GF-D8 (cell line): Measurements from ENCODE around the gene NETO2.
"Not testable (repeated sequence)": the region's sequence is repeated elsewhere in the genome, so short reads cannot be mapped to it uniquely, and the experiment has no call there.

ENCODE experiments used
- DNase-seq: peaks from one replicate; lab custom pipeline; 2025; lab: John Stamatoyannopoulos, UW

NETO2 gene

DNA sequence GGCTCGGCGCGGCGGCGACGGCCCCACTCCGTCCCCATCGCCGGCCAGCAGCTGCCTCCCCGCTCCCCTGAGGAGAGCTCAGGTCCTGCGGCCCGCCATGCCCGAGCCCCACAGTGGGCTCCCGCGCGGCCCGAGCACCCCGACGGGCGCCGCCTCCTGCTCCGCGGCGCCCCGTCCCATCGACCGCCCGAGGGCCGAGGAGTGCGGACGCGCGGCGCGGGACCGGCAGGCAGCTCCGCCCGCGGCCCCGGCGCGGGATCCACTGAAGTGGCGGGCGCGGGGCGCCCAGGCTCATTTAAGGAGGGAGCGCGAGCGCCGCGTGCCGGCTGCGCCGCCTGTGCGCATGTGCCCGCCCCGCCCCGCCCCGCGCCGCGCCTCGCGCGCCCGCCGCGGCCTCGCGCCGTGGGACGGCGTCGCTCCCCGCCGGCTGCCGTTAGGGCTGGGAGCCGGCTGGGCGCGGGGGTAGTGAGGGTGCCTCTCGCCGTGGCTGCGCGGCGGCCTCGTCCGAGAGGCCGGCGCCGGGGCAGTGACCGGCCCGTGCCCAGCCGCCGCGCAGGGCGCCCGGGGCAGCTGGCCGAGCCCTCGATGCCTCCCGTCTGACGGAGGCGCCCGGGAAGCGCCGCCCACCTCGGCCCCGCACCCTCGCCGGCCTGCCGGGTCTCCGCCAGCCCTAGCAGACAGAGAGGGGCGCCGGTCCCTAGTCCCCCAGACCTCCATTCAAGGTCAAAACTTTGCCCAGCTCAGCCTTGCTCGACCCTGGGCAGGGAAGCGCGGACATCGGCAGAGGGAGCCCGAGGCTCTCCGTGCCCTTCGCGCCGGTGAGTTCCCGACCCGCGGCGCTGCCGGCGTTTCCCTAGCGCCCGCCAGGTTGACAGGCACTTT, at the start of gene NETO2:
NETO2 (minus strand) TSS at position 269 of the 882 bp plus-strand sequence. CDS start 333 bp downstream, outside the sequence.
- no peak for DNase-seq

DNA sequence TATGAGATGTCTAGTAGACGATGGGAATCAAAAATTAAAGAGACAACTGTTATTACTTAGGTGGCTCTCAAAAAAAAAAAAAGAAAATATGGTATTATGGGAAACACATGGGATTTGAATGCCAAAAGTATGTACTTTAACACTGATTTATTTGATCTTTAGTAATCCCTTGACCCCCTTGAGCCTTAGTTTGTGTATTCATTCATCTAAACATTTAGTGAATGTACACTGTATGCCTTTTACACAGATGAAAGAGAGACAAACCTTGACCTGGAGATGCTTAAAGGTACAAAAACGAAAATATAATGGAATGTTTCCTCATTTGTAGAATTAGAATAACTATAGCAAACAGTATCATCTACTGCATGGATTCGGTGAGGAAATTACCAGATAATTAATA, 38.6 kb upstream of the NETO2 start:
- no peak for DNase-seq

DNA sequence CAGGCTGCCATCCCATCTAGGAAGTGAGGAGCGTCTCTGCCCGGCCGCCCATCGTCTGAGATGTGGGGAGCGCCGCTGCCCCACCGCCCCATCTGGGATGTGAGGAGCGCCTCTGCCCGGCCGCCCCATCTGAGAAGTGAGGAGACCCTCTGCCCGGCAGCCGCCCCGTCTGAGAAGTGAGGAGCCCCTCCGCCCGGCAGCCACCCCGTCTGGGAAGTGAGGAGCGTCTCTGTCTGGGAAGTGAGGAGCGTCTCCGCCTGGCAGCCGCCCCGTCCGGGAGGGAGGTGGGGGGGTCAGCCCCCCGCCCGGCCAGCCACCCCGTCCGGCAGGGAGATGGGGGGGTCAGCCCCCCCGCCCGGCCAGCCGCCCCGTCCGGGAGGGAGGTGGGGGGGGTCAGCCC, 37.3 kb upstream of the NETO2 start:
- not testable (repeated sequence) for DNase-seq

DNA sequence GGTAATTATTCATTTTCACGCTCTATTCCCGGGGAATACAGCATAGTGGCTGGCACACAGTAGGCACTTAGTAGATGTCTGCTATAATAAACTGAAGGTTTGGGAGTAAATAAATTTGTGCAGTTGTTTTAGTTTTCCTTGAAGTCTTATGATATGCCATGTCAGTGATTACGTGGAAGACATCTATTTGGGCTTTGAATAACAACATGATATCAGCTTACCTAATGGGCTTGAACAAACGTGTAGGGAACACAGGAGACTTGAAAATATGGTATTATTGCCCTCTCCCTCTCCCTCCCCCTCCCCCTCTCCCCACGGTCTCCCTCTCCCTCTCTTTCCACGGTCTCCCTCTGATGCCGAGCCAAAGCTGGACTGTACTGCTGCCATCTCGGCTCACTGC, 36.3 kb upstream of the NETO2 start:
- DNase-seq, result no peak

DNA sequence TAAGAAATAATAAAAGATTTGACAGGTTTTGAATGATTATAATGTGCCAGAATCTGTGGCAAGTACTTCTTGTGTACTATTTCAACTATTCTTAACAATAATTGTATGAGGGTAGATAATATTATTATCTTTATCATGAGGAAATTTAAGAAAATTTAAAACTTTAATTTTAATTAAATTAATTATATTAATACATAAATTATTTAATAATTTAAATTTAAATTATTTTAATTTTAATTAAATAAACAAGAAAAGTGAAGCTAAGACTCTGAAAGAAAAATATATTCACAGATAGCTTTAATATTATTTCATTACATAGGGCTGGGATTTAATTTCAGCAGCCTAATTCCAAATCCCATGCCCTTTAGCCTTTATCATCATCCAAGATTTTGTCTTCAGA, 31.4 kb upstream of the NETO2 start:
- no peak for DNase-seq

GRCh38 chr16:47162670-47163420, 19.1 kb upstream of the NETO2 start:
- no peak for DNase-seq

- no peak for DNase-seq
Observed at GRCh38 chr16:47161464-47161863, 17.7 kb upstream of the NETO2 start.

GRCh38 chr16:47160422-47160821, 16.7 kb upstream of the NETO2 start:
- DNase-seq, result no peak

DNA sequence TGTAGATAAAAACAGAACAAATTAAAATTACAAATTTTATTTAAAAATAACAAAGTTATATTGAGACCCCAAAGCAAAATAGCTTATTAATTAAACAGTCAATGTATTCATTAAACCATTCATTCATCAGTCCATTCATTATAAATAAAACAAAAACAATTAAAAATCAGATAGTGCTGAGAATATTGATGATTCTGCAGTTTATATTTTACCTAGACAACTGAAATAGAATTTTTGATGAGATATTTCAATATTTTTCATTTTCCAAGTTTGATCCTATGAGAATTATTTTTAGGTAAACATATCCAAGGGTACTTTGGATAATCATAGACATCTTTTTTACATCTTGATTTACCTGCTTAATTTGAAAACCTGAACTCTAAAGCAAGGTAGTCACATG, 15.2 kb upstream of the NETO2 start:
- DNase-seq, result no peak

DNA sequence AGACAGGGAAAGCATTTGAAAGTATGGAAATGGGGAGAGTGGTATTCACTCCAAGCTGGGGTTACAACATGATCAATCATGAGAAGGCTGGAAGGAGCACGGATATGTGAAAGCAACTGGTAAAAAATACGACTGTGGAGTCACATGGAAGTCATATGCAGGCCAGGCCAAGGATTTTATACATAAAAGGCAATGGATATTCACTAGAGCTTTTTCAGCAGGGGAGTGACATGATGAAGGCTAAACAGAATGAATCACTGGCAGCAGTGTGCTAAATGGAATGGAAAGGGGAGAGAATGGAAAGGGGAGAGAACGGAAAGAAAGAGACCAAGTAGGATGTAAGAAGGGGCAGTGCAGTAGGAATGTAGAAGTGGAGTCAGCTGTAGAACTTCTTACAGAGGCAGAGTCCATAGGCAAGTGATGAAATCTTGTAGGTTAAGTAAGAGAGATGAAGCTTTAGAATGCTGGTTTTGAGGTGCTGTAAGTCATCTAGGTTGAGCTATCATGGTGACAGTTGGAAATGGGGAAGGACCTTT, 13.0 kb upstream of the NETO2 start:
- no peak for DNase-seq

DNA sequence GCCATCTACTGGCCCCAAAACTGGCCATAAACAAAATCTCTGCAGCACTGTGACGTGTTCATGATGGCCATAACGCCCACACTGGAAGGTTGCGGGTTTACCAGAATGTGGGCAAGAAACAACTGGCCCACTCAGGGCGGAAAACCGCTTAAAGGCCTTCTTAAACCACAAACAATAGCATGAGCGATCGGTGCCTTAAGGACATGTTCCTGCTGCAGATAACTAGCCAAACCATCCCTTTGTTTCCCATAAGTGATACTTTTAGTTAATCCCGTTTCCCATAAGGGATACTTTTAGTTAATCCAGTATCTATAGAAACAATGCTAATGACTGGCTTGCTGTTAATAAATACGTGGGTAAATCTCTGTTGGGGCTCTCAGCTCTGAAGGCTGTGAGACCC, 8.8 kb upstream of the NETO2 start:
- DNase-seq, result not testable (repeated sequence)

- no peak for DNase-seq
Observed at GRCh38 chr16:47150067-47150466, 6.3 kb upstream of the NETO2 start.

GRCh38 chr16:47144559-47144877, 773 bp upstream of the NETO2 start:
- DNase-seq, result no peak

DNA sequence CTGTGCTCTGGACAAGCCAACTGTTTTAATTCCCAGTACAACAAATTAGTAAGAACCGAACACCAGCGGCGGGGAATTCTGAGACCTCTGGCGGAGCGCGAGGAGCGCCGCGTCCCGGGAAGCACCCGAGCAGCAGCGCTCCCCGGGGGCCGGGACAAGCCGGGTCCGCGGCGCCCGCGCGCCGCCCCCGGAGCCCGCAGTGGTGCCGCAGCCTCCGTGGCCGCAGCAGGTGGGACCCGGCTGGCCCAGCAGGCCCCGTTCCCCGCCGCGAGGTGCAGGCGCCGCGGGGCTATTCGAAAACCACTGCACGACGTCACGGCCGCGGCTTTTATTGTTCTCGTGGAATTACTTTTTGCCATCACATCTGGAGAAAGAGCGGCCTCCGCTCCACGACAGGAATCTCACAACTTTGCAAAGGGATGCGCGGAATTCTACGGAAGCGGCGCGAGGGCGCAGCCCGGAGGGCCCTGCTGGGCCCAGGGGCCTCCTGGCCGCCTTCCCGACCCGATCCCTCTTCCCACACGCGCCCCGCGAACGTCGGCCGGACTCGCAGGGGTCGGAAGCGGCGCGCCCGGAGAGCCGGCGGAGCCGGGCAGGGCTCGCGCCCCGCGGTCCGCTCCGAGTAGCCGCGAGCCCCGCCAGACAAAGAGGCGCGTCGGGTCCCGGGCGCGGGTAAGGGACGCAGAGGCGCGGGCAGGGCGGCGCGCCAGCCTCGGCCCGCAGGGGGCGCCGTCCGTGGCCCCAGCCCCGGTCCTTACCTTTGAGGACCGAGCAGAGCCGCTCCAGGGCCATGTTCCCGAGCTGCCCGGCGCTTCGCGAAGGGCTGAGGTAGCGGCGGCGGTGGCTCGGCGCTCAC, 696 bp downstream of the NETO2 start:
- DNase-seq, result peak; percentile 35

GRCh38 chr16:47142486-47142820, 1.3 kb downstream of the NETO2 start:
- peak; percentile 64 for DNase-seq

DNA sequence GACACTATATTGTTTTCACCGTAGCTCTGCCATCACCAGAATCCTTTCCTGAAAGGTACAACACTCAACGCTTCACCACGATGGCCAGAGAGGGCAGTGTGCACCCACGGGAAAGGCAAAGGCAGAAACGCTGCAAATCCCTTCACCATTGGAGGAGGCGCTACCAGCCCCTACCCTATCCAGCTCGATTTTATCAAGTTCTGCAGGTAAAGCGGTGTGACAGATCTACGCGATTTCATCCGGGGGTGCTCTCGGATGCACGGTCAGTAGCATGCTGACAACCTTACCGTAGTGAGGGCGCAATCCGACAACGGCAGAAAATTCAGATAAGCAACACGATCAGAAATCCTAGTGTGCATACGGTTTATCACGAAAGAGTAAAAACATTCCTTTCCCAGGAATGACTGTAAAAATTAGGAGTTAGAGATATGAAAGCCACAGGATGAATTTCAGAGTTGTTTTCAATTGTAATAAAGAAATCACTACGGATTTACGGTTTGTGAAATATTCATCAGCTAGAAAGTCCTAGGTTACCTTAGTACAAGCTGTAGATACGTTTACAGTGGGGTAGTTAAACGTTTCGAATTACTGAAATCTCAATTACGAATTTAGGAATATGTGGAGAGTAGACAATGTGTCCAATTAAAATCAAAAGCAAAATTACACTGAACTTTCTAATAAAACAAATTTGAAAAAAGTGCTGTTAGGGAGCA, 1.8 kb downstream of the NETO2 start:
- DNase-seq, result peak; percentile 48

- no peak for DNase-seq
Observed at GRCh38 chr16:47140686-47141085, 3.1 kb downstream of the NETO2 start.

GRCh38 chr16:47139561-47140185, 4.1 kb downstream of the NETO2 start:
- no peak for DNase-seq

GRCh38 chr16:47137925-47138324, 5.8 kb downstream of the NETO2 start:
- DNase-seq, result not testable (repeated sequence)

DNA sequence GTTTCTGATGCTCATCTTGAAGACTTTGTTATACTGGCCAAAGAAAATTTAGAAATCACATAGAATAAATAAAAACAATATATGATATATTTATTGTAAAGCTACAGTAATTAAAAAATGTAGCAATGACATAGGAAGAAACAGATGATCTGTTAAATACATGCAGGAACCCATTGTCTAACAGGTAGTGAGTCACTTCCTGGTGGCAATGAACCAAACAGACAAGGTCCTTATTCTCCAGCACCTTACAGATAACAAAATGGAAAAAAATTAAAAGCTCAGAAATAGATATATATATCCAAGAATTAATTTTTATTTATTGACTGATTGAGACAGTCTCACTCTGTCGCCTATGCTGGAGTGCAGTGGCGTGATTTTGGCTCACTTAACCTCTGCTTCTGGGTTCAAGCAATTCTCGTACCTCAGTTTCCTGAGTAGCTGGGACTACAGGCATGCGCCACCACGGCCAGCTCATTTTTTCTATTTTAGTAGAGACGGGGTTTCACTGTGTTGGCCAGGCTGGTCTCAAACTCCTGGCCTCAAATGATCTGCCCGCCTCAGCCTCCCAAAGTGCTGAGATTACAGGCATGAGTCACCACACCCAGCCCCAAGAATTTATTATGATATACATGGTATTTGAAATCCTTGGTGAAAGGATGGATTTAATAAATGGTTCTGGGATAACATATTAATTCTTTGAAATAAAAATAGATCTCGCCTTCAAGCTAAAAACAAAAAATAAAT, 7.5 kb downstream of the NETO2 start:
- peak; percentile 18 for DNase-seq
